ENCODE measurements around the gene TEX30. TPM values are rescaled to one million over a fixed set of nuclear protein-coding genes. Genes with fewer than 3 reads are reported as not detected.

Gene TEX30
- polyA plus RNA-seq, 1 experiment, result 13.0 TPM

DNA sequence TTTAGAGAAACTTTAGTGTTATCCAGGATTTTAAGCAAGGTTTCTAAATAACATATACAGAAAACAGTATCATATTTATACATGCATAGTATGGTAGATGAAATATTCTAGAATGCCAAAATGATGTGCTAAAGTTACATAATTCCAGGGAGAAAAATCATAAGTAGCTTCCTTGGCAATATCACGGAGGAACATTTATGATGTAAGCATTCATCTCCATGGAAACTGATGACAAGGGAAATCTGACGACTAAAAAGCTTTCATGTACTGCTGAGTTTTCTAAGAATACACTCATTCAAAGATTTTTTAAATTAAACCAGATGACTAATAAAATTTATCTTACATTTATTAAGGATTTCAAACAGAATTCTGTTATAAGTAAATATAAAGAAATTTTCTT, 4.7 kb downstream of the TEX30 start:
- DNase-seq (ENCODE audit: low read depth, low spot score), result no peak
- CTCF ChIA-PET, result interaction anchor here (0.9 to 1.8 kb wide), 5 partner anchors 31 to 213 kb away, joined by 3 to 11 read pairs (median 4); no protein-coding TSS in a partner anchor
- Histone ChIP-seq H3K27me3 (ENCODE audit: control insufficient read depth, insufficient read depth, low read length) (no peaks in the 10 kb centered on the region), H3K27ac (ENCODE audit: low read depth, low read length) (no peak overlapping the region), H3K9me3 (ENCODE audit: control insufficient read depth, insufficient read depth, low read length) (no peaks in the 10 kb centered on the region), H3K4me3 (ENCODE audit: low read depth, low read length) (no peak overlapping the region)
- no peak for TF ChIP-seq CTCF (IDR thresholded peaks at IDR 0.05; ENCODE audit: low read depth, low read length)
- POLR2A ChIA-PET, result no interaction called here

- ChIA-PET CTCF (no interaction called here), POLR2A (no interaction called here)
- H3K27me3 ChIP-seq (ENCODE audit: control insufficient read depth, insufficient read depth, low read length), result no peaks in the 10 kb centered on the region
- no peak for TF ChIP-seq CTCF (IDR thresholded peaks at IDR 0.05; ENCODE audit: low read depth, low read length)
- no peak for DNase-seq (ENCODE audit: low read depth, low spot score)
- no peak overlapping the region for H3K4me3 ChIP-seq (ENCODE audit: low read depth, low read length)
- H3K27ac ChIP-seq (ENCODE audit: low read depth, low read length), result no peak overlapping the region
- H3K9me3 ChIP-seq (ENCODE audit: control insufficient read depth, insufficient read depth, low read length), result no peaks in the 10 kb centered on the region
Observed at GRCh38 chr13:102763741-102764140, 9.8 kb downstream of the TEX30 start.

- TF ChIP-seq CTCF (IDR thresholded peaks at IDR 0.05; ENCODE audit: low read depth, low read length), result no peak
- POLR2A ChIA-PET, result no interaction called here
- CTCF ChIA-PET, result no interaction called here
- DNase-seq (ENCODE audit: low read depth, low spot score), result no peak
- H3K27ac ChIP-seq (ENCODE audit: low read depth, low read length), result no peak overlapping the region
- H3K4me3 ChIP-seq (ENCODE audit: low read depth, low read length), result no peak overlapping the region
- no peaks in the 10 kb centered on the region for H3K9me3 ChIP-seq (ENCODE audit: control insufficient read depth, insufficient read depth, low read length)
- H3K27me3 ChIP-seq (ENCODE audit: control insufficient read depth, insufficient read depth, low read length), result no peaks in the 10 kb centered on the region
Observed at GRCh38 chr13:102761071-102761470, 12.5 kb downstream of the TEX30 start.

- DNase-seq (ENCODE audit: low read depth, low spot score), result no peak
- POLR2A ChIA-PET, result no interaction called here
Observed at GRCh38 chr13:102758842-102759241, 14.7 kb downstream of the TEX30 start.

DNA sequence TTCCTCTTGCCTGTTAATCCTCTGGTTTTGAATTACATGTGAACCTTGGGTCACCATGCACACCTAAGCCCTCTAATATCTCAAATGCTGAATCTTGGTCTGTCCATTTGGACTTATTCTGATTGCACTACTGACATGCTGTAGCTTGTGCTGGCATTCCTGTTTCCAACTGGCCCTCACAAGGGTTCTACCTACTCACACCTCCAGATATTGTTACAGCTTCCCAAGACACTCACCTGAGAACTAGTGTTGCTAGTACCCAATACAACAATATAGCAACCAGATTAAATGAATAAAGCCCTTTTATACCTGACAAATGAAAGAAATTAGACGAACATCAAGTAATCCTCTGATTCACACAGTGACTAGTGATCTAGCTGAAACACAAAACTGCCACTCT, 16.6 kb downstream of the TEX30 start:
- Histone ChIP-seq H3K27ac (ENCODE audit: low read depth, low read length) (no peak overlapping the region), H3K9me3 (ENCODE audit: control insufficient read depth, insufficient read depth, low read length) (no peaks in the 10 kb centered on the region; the same call in 1 of the 2 replicates), H3K27me3 (ENCODE audit: control insufficient read depth, insufficient read depth, low read length) (no peaks in the 10 kb centered on the region), H3K4me3 (ENCODE audit: low read depth, low read length) (no peak overlapping the region)
- no peak for DNase-seq (ENCODE audit: low read depth, low spot score)
- no peak for TF ChIP-seq CTCF (IDR thresholded peaks at IDR 0.05; ENCODE audit: low read depth, low read length)
- CTCF ChIA-PET, result interaction anchor here (1.1 kb wide), 1 partner anchor 165 kb away, joined by 3 read pairs; no protein-coding TSS in a partner anchor
- POLR2A ChIA-PET, result no interaction called here

More at GRCh38 chr13:102758842-102759241, 14.7 kb downstream of the TEX30 start:
- H3K27me3 ChIP-seq (ENCODE audit: control insufficient read depth, insufficient read depth, low read length), result no peaks in the 10 kb centered on the region
- H3K27ac ChIP-seq (ENCODE audit: low read depth, low read length), result no peak overlapping the region
- CTCF ChIA-PET, result interaction anchor here (1.1 kb wide), 1 partner anchor 34 kb away, joined by 4 read pairs; no protein-coding TSS in a partner anchor
- TF ChIP-seq CTCF (IDR thresholded peaks at IDR 0.05; ENCODE audit: low read depth, low read length), result no peak
- H3K9me3 ChIP-seq (ENCODE audit: control insufficient read depth, insufficient read depth, low read length), result no peaks in the 10 kb centered on the region
- no peak overlapping the region for H3K4me3 ChIP-seq (ENCODE audit: low read depth, low read length)
